GM21515 (cell line): Measurements from ENCODE around the gene PAGR1.
"Not testable (repeated sequence)": the region's sequence is repeated elsewhere in the genome, so short reads cannot be mapped to it uniquely, and the experiment has no call there.

ENCODE experiments used
- ATAC-seq: cut with Tn5 transposase; IDR thresholded peaks from one replicate; pipeline ENCODE4 v1.9.1; 2021; ENCODE audit not compliant: unreplicated experiment

Gene PAGR1

GRCh38 chr16:29862383-29862883 lies 46.5 kb downstream of the PAGR1 start:
- no peak for ATAC-seq

- ATAC-seq: peak; percentile 88
Observed at GRCh38 chr16:29862884-29863668, 47.1 kb downstream of the PAGR1 start, which contains the start of gene CDIPT. CDIPT (minus strand) TSS chr16:29863226; CDS start chr16:29862857, 369 bp downstream.

- no peak for ATAC-seq
Observed at GRCh38 chr16:29863669-29863984, 47.7 kb downstream of the PAGR1 start.

GRCh38 chr16:29864205-29864604 lies 48.3 kb downstream of the PAGR1 start:
- ATAC-seq: no peak

GRCh38 chr16:29868396-29869009 lies 52.6 kb downstream of the PAGR1 start:
- ATAC-seq: no peak

GRCh38 chr16:29869067-29869466 lies 53.1 kb downstream of the PAGR1 start:
- ATAC-seq: not testable (repeated sequence)
